GM12801 (cell line): Measurements from ENCODE around the gene TBC1D5.

Experiments
- CTCF ChIP-seq: IDR thresholded peaks from one replicate; pipeline ENCODE4 v1.5.1; 2011; ENCODE audit warnings: control low read depth; ENCODE audit not compliant: insufficient read length; ENCODE audit errors: extremely low read depth

Gene TBC1D5

GRCh38 chr3:17433876-17434275, 308.6 kb downstream of the TBC1D5 start:
- no peak for TF ChIP-seq CTCF

- no peak for TF ChIP-seq CTCF
Measured at GRCh38 chr3:17432236-17432635, 310.2 kb downstream of the TBC1D5 start.

DNA sequence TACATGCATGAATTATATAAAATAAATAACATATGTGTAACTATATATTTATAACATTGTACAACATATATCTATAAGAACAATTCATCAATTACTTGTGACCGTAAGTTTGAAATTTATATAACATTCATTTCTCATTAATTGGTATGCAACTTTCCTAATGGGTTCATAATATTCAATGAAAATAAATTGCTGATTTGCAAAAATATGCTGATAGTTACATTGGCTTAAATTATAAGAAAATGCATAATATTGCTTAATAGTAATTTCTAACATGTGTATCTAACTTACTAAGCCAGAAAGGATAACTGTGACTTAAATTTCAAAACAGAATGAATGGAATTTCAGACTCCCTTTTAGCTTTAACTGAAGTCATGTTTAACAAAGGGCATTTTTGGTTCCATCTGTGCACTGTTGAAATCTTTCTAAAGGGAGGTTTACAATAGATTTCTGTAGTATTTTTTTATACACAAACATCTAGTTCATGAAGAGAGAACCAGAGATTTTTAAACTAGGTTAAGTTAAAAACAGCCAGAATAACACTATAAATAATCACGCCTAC, 310.9 kb downstream of the TBC1D5 start:
- TF ChIP-seq CTCF: no peak

DNA sequence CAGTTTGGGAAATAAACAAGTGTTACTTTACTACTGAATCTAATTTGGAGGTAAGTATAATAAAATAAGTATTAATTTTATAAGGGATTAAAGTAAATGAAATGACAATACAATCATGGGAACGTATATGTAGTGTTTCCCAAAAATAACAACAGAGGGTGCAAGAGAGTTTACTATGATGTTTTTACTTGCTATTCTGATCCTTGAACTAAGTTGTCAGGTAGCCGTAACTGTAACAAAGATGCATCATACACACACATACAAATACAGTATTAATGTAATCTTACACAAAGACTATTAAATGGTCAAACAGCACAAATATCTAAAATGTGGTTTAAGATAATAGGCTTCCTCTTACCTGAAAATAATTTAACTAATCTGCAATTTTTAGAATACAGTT, 311.4 kb downstream of the TBC1D5 start:
- no peak for TF ChIP-seq CTCF

DNA sequence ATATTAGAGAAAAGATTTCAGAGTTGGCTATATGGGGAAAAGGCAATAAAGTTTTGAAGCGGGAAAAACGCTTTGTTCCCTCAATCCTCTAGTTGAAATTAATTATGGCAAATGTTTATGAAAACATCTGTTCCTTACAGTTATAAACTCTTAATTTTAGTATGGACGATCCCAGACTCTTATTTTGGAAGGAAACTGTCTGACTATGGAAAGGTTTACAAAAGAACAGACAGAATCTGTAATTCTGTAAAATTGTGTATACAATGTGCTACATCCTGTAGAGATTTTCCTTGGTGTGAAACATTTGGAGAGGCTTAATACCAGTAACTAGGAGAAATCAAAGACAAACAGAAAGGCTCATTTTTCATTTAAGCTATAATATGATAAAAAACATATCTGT, 311.8 kb downstream of the TBC1D5 start:
- no peak for TF ChIP-seq CTCF

DNA sequence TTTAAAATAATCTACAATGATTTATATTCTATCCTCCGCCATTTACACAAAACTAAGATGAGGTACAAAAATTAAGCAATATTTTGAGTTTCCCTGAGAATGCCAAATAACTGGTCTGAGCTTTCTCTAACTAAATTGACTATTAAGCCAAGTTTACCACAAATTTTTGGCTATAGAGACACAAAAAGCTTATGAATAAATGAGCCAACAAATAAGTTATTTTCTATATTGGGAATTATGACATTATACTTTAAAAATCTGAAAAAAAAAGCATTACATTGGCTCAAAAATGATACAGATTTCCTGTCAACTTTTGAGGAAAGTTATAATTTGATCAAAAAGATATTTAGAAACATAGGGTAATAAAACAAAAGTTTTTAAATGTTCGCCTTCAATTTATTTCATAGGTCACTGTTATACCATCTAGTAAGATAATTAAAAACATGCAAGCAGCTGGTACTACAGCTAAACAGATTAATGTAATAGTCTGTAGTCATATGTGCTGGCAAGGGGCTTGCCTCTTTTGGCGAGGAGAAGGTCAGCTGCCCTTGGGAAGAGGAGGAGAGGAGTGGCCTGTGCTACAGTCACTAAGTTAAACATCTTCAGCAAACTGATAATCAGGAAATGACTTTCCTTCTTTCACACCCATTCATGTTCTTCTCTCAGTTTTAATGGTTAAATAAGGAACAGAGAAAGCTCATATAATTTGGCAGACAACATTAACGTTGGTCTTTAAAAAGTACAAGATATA, 318.5 kb downstream of the TBC1D5 start:
- TF ChIP-seq CTCF: no peak

DNA sequence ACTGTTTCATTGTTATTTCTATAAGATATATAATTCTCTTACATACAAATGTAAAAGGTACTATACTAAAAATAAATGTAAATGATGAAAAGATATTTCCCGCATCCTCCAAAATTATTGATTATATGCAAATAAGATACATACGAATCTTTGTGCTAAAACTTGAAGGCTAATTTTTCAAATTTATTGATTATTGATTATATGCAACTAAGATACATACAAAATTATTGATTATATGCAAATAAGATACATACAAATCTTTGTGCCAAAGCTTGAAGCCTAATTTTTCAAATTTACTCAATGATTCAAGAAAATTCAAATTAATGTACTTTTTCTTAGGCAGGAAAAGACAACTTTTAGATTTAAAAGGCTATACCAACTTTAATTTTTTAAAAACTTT, 319.8 kb downstream of the TBC1D5 start:
- TF ChIP-seq CTCF: no peak
